Suprapubic skin (tissue), 4 donors: Measurements from ENCODE around the gene STEAP4. TPM values are rescaled to one million over a fixed set of nuclear protein-coding genes. Genes with fewer than 3 reads are reported as not detected.
"Not testable (repeated sequence)": the region's sequence is repeated elsewhere in the genome, so short reads cannot be mapped to it uniquely, and the experiment has no call there.

ENCODE experiments used
- DNase-seq, 2 donors: peaks; one replicate each; pipeline ENCODE4 v3.0.0-alpha.2; 2019; ENCODE audit warnings: low spot score in 2 of 2
- H3K27ac ChIP-seq: fragments of 200-600 bp; sonication (generic); one replicate; pipeline ENCODE4 v1.5.1; 2019
- H3K27me3 ChIP-seq: fragments of 200-600 bp; sonication (generic); one replicate; pipeline ENCODE4 v1.5.1; 2019
- H3K36me3 ChIP-seq: fragments of 200-600 bp; sonication (generic); one replicate; pipeline ENCODE4 v1.5.1; 2019
- H3K4me1 ChIP-seq: fragments of 200-600 bp; sonication (generic); one replicate; pipeline ENCODE4 v1.5.1; 2019
- H3K4me3 ChIP-seq: fragments of 200-600 bp; sonication (generic); one replicate; pipeline ENCODE4 v1.5.1; 2019; ENCODE audit warnings: mild to moderate bottlenecking
- H3K9me3 ChIP-seq: fragments of 200-600 bp; sonication (generic); one replicate; pipeline ENCODE4 v1.5.1; 2019
- CTCF ChIP-seq, 2 donors: fragments of 200-600 bp in 1 of 2; fragments of 450-650 bp in 1 of 2; sonication (generic) in 1 of 2; IDR thresholded peaks; one replicate each; pipeline ENCODE4 v1.5.1; 2016 to 2019; ENCODE audit warnings: antibody characterized with exemption in 2 of 2, mild to moderate bottlenecking in 1 of 2, moderate library complexity in 1 of 2
- EP300 ChIP-seq: sonication (generic); formaldehyde crosslinking; IDR thresholded peaks from one replicate; pipeline ENCODE4 v1.6.1; 2017; ENCODE audit warnings: antibody characterized with exemption
- POLR2A ChIP-seq, 2 donors: fragments of 450-650 bp; IDR thresholded peaks; one replicate each; pipeline ENCODE4 v1.6.1; 2017; ENCODE audit warnings: antibody characterized with exemption in 2 of 2, mild to moderate bottlenecking in 2 of 2, moderate library complexity in 2 of 2
- POLR2AphosphoS5 ChIP-seq, 3 donors: sonication (generic); formaldehyde crosslinking; IDR thresholded peaks; one replicate each; pipeline ENCODE4 v1.6.1; 2017; ENCODE audit warnings: antibody characterized with exemption in 3 of 3
- WGBS: methylation state at CpG from one replicate; pipeline ENCODE4 v1.1.5; 2018; 5-methylcytosine and 5-hydroxymethylcytosine counted together
- total RNA-seq, 4 donors: library from RNA; depleted of rRNA; stranded (reverse); fragments of >200 nt; gene quantifications; one replicate each; pipeline ENCODE4 v1.1.0, GENCODE V29; 2016

Gene STEAP4
- total RNA-seq, 4 donors from 2014 or later, result 19.3 to 33.0 (median 24.2) TPM

- H3K4me3 ChIP-seq, result no peak overlapping the region
- no peaks in the 10 kb centered on the region for H3K9me3 ChIP-seq
- H3K27me3 ChIP-seq, result no peaks in the 10 kb centered on the region
- TF ChIP-seq POLR2A (IDR thresholded peaks at IDR 0.05), result no peak
- TF ChIP-seq POLR2AphosphoS5 (IDR thresholded peaks at IDR 0.05), result no peak
- TF ChIP-seq CTCF (IDR thresholded peaks at IDR 0.05), result no peak
- TF ChIP-seq EP300, result no peak
- no peaks in the 10 kb centered on the region for H3K36me3 ChIP-seq
- peaks cover 9% of the 10 kb centered on the region for H3K4me1 ChIP-seq
- DNase-seq, result no peak
- H3K27ac ChIP-seq, result no peak overlapping the region
- 95% methylated on average over 3 of the region's 3 CpGs for WGBS
Observed at GRCh38 chr7:88276605-88277153, 30.0 kb downstream of the STEAP4 start.

GRCh38 chr7:88274856-88275255, 31.8 kb downstream of the STEAP4 start:
- not testable (repeated sequence) for H3K9me3 ChIP-seq
- 83% methylated on average over 5 of the region's 5 CpGs for WGBS

GRCh38 chr7:88269586-88269985, 37.1 kb downstream of the STEAP4 start:
- no peak for DNase-seq
- WGBS, result 89% methylated on average over 3 of the region's 3 CpGs
- no peaks in the 10 kb centered on the region for H3K36me3 ChIP-seq

More at GRCh38 chr7:88274856-88275255, 31.8 kb downstream of the STEAP4 start:
- not testable (repeated sequence) for H3K4me1 ChIP-seq, H3K27me3 ChIP-seq, H3K27ac ChIP-seq, H3K36me3 ChIP-seq, H3K4me3 ChIP-seq, DNase-seq

GRCh38 chr7:88268858-88269257, 37.8 kb downstream of the STEAP4 start:
- no peak for DNase-seq
- 49% methylated on average over 2 of the region's 2 CpGs for WGBS
- no peak for TF ChIP-seq POLR2A (IDR thresholded peaks at IDR 0.05)
- TF ChIP-seq EP300, result no peak
- TF ChIP-seq POLR2AphosphoS5 (IDR thresholded peaks at IDR 0.05), result no peak
- TF ChIP-seq CTCF (IDR thresholded peaks at IDR 0.05), result no peak
- Histone ChIP-seq H3K4me1 (no peaks in the 10 kb centered on the region), H3K27ac (no peak overlapping the region), H3K9me3 (no peaks in the 10 kb centered on the region), H3K27me3 (no peaks in the 10 kb centered on the region), H3K4me3 (no peak overlapping the region), H3K36me3 (no peaks in the 10 kb centered on the region)

More at GRCh38 chr7:88269586-88269985, 37.1 kb downstream of the STEAP4 start:
- Histone ChIP-seq H3K27me3 (no peaks in the 10 kb centered on the region), H3K9me3 (no peaks in the 10 kb centered on the region), H3K4me3 (no peak overlapping the region), H3K27ac (no peak overlapping the region), H3K4me1 (no peaks in the 10 kb centered on the region)
- TF ChIP-seq EP300, result no peak
- TF ChIP-seq POLR2A (IDR thresholded peaks at IDR 0.05), result no peak
- TF ChIP-seq POLR2AphosphoS5 (IDR thresholded peaks at IDR 0.05), result no peak
- TF ChIP-seq CTCF (IDR thresholded peaks at IDR 0.05), result no peak

- no peak for DNase-seq
- H3K27me3 ChIP-seq, result no peaks in the 10 kb centered on the region
- H3K9me3 ChIP-seq, result no peaks in the 10 kb centered on the region
- H3K36me3 ChIP-seq, result no peaks in the 10 kb centered on the region
- TF ChIP-seq CTCF (IDR thresholded peaks at IDR 0.05) (no peak), POLR2AphosphoS5 (IDR thresholded peaks at IDR 0.05) (no peak), EP300 (no peak), POLR2A (IDR thresholded peaks at IDR 0.05) (no peak)
- no peaks in the 10 kb centered on the region for H3K4me1 ChIP-seq
- 80% methylated on average over 2 of the region's 2 CpGs for WGBS
- no peak overlapping the region for H3K27ac ChIP-seq
- no peak overlapping the region for H3K4me3 ChIP-seq
Observed at GRCh38 chr7:88268051-88268450, 38.6 kb downstream of the STEAP4 start.

GRCh38 chr7:88267421-88267820, 39.3 kb downstream of the STEAP4 start:
- WGBS, result 96% methylated on average over 4 of the region's 4 CpGs
- Histone ChIP-seq H3K27ac (no peak overlapping the region), H3K4me3 (no peak overlapping the region), H3K27me3 (no peaks in the 10 kb centered on the region), H3K36me3 (no peaks in the 10 kb centered on the region), H3K4me1 (no peaks in the 10 kb centered on the region), H3K9me3 (no peaks in the 10 kb centered on the region)
- TF ChIP-seq POLR2AphosphoS5 (IDR thresholded peaks at IDR 0.05) (no peak), EP300 (no peak), CTCF (IDR thresholded peaks at IDR 0.05) (no peak), POLR2A (IDR thresholded peaks at IDR 0.05) (no peak)
- DNase-seq, result no peak

- not testable (repeated sequence) for H3K36me3 ChIP-seq, H3K4me1 ChIP-seq, H3K4me3 ChIP-seq, H3K27ac ChIP-seq, DNase-seq, H3K27me3 ChIP-seq, H3K9me3 ChIP-seq
- 65% methylated on average over 3 of the region's 3 CpGs for WGBS
Observed at GRCh38 chr7:88264987-88265386, 41.7 kb downstream of the STEAP4 start.
